ENCODE measurements around the gene TRAF5.
A peak's percentile ranks its signal among the peaks of the same experiment; 100 is the strongest.

The TRAF5 gene

GRCh38 chr1:211326528-211327345 is at the start of gene TRAF5:
Gene TRAF5 (plus strand): TSS chr1:211326833. CDS start chr1:211353240, 26,407 bp downstream.
- CTCF ChIA-PET: interaction anchor here (1.2 to 11.1 kb wide), 6 partner anchors 9 to 187 kb away, joined by 3 to 220 read pairs (median 4); no protein-coding TSS in a partner anchor
- no peak for TF ChIP-seq CTCF (IDR thresholded peaks at IDR 0.05; ENCODE audit: insufficient read depth, low read length, missing control alignments)
- H3K4me3 ChIP-seq (ENCODE audit: low read depth, low read length): peak within 1 kb of the TSS; percentile 63
- POLR2A ChIA-PET: interaction anchor here (0.6 to 1.1 kb wide), 3 partner anchors 12 to 150 kb away, joined by 3 to 5 read pairs (median 3); no protein-coding TSS in a partner anchor
- DNase-seq (ENCODE audit: low read depth, low spot score): no peak

GRCh38 chr1:211279340-211279739 is 47.3 kb upstream of the TRAF5 start:
- POLR2A ChIA-PET: no interaction called here
- TF ChIP-seq CTCF (IDR thresholded peaks at IDR 0.05; ENCODE audit: insufficient read depth, low read length, missing control alignments): no peak

GRCh38 chr1:211280910-211281309 is 45.7 kb upstream of the TRAF5 start:
- ChIA-PET POLR2A (no interaction called here), CTCF (interaction anchor here (1.3 kb wide), 1 partner anchor 234 kb away, joined by 5 read pairs; no protein-coding TSS in a partner anchor)
- TF ChIP-seq CTCF (IDR thresholded peaks at IDR 0.05; ENCODE audit: insufficient read depth, low read length, missing control alignments): no peak
- no peak for DNase-seq (ENCODE audit: low read depth, low spot score)
- no peak overlapping the region for H3K4me3 ChIP-seq (ENCODE audit: low read depth, low read length)

More at GRCh38 chr1:211279340-211279739, 47.3 kb upstream of the TRAF5 start:
- CTCF ChIA-PET: interaction anchor here (1.9 kb wide), 1 partner anchor 10 kb away, joined by 4 read pairs; no protein-coding TSS in a partner anchor
- no peak for DNase-seq (ENCODE audit: low read depth, low spot score)
- no peak overlapping the region for H3K4me3 ChIP-seq (ENCODE audit: low read depth, low read length)

- no peak for DNase-seq (ENCODE audit: low read depth, low spot score)
- H3K4me3 ChIP-seq (ENCODE audit: low read depth, low read length): no peak overlapping the region
- ChIA-PET POLR2A (no interaction called here), CTCF (interaction anchor here (1.3 kb wide), 1 partner anchor 234 kb away, joined by 5 read pairs; no protein-coding TSS in a partner anchor)
- no peak for TF ChIP-seq CTCF (IDR thresholded peaks at IDR 0.05; ENCODE audit: insufficient read depth, low read length, missing control alignments)
These were observed 45.2 kb upstream of the TRAF5 start for GRCh38 chr1:211281320-211282022.

GRCh38 chr1:211282023-211282373 is 44.6 kb upstream of the TRAF5 start:
- H3K4me3 ChIP-seq (ENCODE audit: low read depth, low read length): no peak overlapping the region
- DNase-seq (ENCODE audit: low read depth, low spot score): no peak
- TF ChIP-seq CTCF (IDR thresholded peaks at IDR 0.05; ENCODE audit: insufficient read depth, low read length, missing control alignments): no peak
- ChIA-PET CTCF (interaction anchor here (1.3 kb wide), 1 partner anchor 233 kb away, joined by 5 read pairs; no protein-coding TSS in a partner anchor), POLR2A (no interaction called here)

GRCh38 chr1:211285196-211285595 is 41.4 kb upstream of the TRAF5 start:
- no peak for DNase-seq (ENCODE audit: low read depth, low spot score)

More at GRCh38 chr1:211285196-211285595, 41.4 kb upstream of the TRAF5 start:
- ChIA-PET POLR2A (no interaction called here), CTCF (interaction anchor here (1.2 to 1.9 kb wide), 2 partner anchors 9 to 15 kb away, joined by 4 to 5 read pairs; no protein-coding TSS in a partner anchor)
- H3K4me3 ChIP-seq (ENCODE audit: low read depth, low read length): no peak overlapping the region
- no peak for TF ChIP-seq CTCF (IDR thresholded peaks at IDR 0.05; ENCODE audit: insufficient read depth, low read length, missing control alignments)
